GM21825 (cell line): Measurements from ENCODE around the gene FOXO1.
A peak's percentile ranks its signal among the peaks of the same experiment; 100 is the strongest.

Source experiments
- ATAC-seq: cut with Tn5 transposase; IDR thresholded peaks from one replicate; pipeline ENCODE4 v1.9.1; 2021; ENCODE audit warnings: mild to moderate bottlenecking, moderate library complexity; ENCODE audit not compliant: unreplicated experiment

The FOXO1 gene

DNA sequence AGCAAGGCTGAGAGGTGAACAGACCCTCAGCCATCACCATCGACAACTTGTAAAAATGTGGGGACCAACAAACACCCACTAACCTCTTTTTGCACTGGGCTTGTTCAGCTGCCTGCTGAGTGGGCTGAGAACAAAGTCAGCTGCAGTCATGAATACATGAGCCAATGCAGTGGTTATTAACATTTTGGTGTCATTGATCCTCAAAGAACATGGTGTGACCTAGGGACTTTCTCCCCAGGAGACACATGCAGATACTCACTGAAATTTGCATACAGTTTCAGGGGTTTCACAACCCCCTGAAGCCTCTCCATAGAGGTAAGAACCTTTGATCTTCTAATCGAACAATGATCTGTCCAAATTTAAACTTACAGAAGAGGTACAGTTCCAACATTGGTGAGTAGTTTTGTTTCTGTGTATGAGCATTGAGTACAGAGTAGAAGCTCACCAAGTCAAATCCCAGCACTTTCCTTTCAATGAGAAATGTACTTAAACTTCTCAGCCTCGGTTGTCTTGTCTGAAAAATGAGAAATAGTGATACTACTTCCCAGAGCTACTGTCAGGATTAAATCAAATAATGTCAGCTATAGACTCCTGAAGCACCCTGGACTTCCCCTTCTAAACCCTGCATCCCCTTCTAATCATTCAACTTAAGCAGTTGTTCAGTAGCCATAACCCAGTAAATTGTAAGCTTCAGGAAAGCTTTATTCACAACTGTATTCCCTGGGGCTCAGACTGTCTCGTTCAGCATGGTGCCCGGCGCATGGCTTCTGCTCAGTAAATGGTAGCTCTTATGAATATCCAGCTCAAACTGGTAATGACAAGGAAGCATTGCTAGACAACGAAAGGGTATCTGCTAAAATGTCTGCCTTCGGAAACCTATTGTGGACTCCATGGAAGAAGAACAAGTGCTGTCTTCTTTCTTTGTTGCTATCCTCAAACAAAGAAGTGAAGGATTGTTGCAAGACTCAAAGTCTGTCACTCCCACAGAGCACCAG is 148.7 kb downstream of the FOXO1 start:
- peak; percentile 79 for ATAC-seq

DNA sequence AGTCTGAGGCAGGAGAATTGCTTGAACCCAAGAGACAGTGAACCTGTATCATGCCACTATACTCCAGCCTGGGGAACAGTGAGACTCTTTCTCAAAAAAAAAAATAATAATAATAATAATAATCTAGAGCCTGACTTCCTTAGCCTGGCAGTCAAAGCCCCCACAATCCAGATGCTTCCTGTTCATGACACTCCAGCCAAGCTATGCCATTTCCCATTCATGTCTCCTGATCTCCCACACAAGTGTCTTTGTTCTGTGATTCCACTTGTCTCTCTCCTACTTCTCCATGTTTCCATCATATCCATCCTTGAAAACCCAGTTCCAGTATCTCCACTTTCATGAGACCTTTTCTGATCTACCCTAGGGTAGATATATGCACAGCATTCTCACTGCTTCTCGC is 150.7 kb downstream of the FOXO1 start:
- ATAC-seq = no peak

GRCh38 chr13:40514802-40515201 is 151.6 kb downstream of the FOXO1 start:
- ATAC-seq = no peak

DNA sequence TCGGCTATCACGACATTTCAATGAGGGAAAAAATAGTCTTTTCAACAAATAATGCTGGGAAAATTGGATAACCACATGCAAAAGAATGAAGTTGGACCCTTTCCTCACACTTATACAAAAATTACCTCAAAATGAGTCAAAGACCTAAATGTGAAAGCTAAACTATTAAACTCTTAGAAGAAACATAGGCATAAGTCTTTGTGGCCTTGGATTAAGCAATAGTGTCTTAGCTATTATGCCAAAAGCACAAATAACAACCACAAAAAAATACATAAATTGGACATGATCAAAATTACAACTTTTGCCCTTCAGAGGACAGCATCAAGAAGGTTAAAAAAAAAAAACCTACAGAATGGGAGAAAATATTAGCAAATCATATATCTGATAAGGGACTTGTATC is 156.6 kb downstream of the FOXO1 start:
- ATAC-seq = no peak

- ATAC-seq = no peak
Observed at GRCh38 chr13:40508767-40509342, 157.6 kb downstream of the FOXO1 start.

GRCh38 chr13:40508127-40508526 is 158.3 kb downstream of the FOXO1 start:
- no peak for ATAC-seq

GRCh38 chr13:40506592-40507446 is 159.6 kb downstream of the FOXO1 start:
- ATAC-seq = no peak
